K562 (cell line): Measurements from ENCODE around the gene RASD2. TPM values are rescaled to one million over a fixed set of nuclear protein-coding genes. Genes with fewer than 3 reads are reported as not detected.

Source experiments
- ATAC-seq: fragments of 200-7000 bp; cut with Tn5 transposase; 3 replicates; pipeline ENCODE4 v1.9.1; 2020; ENCODE audit warnings: moderate library complexity
- BruUV-seq: library from RNA; stranded (reverse); fragments of 400-500 nt; replicated peaks from 2 replicates; lab custom pipeline; 2021; lab: Mats Ljungman, UMichigan
- CTCF ChIA-PET: fragments of 300-600 bp; formaldehyde crosslinking; extraction: SDS; loops from one replicate; lab custom pipeline; 2021; ENCODE audit warnings: low intra/inter-chr PET ratio; lab: Yijun Ruan, JAX
- POLR2A ChIA-PET: fragments of 300-600, 350-650 bp; sonication (Branson Sonifier 250); formaldehyde crosslinking; extraction: SDS; loops from one replicate; lab custom pipeline; 2021; ENCODE audit warnings: antibody characterized with exemption, inconsistent platforms; lab: Yijun Ruan, JAX
- DNase-seq, 4 experiments: peaks; one replicate each; pipeline versions ENCODE4 v3.0.0 to v3.0.0-alpha.2; 2011 to 2018; ENCODE audit warnings: low spot score in 3 of 4, mixed read lengths in 3 of 4; ENCODE audit errors: extremely low read depth in 1 of 4
- FAIRE-seq: peaks from 2 replicates; lab custom pipeline; 2011; peaks lifted over from hg19 to GRCh38; lab: Jason Lieb, UNC
- H2AFZ ChIP-seq: 2 replicates; pipeline ENCODE4 v1.6.0; 2011; ENCODE audit warnings: low read depth, low read length, control low read depth, inconsistent platforms
- H3K27ac ChIP-seq: fragments of 200-600 bp; 3 replicates; pipeline ENCODE4 v1.8.0; 2011; ENCODE audit warnings: low read depth, mild to moderate bottlenecking, control low read depth, inconsistent platforms, low read length, moderate library complexity, mixed read lengths; ENCODE audit errors: extremely low read depth
- H3K27me3 ChIP-seq, 2 experiments: fragments of 300-600 bp in 1 of 2; 2 replicates in 1 of 2; 3 replicates in 1 of 2; pipeline versions ENCODE4 v1.6.0 to v1.8.0; 2011; ENCODE audit warnings: inconsistent platforms in 2 of 2, low read length in 2 of 2, mild to moderate bottlenecking in 1 of 2, mixed read lengths in 1 of 2, moderate library complexity in 1 of 2; ENCODE audit not compliant: control insufficient read depth in 2 of 2, insufficient read depth in 2 of 2
- H3K36me3 ChIP-seq: fragments of 300-600 bp; 3 replicates; pipeline ENCODE4 v1.8.0; 2011; ENCODE audit warnings: mild to moderate bottlenecking, low read length, inconsistent platforms; ENCODE audit not compliant: control insufficient read depth, insufficient read depth
- H3K4me1 ChIP-seq, 2 experiments: fragments of 200-600 bp in 1 of 2; replicated peaks in 1 of 2; 2 replicates in 1 of 2; 3 replicates in 1 of 2; pipeline versions ENCODE4 v1.5.1 to v1.8.0; 2011; ENCODE audit warnings: inconsistent platforms in 2 of 2, low read length in 2 of 2, mild to moderate bottlenecking in 1 of 2, mixed read lengths in 1 of 2, moderate library complexity in 1 of 2; ENCODE audit not compliant: control insufficient read depth in 2 of 2, insufficient read depth in 2 of 2
- H3K4me2 ChIP-seq: 2 replicates; pipeline ENCODE4 v1.6.1; 2011; ENCODE audit warnings: low read length, control low read depth, inconsistent platforms, mixed read lengths; ENCODE audit not compliant: insufficient read depth
- H3K4me3 ChIP-seq: fragments of 200-600 bp; sonication (generic), shearing (Covaris generic); 2 replicates; pipeline ENCODE4 v1.5.1; 2016; ENCODE audit warnings: control low read depth, inconsistent platforms
- H3K79me2 ChIP-seq: fragments of 200-600 bp; 3 replicates; pipeline ENCODE4 v1.8.0; 2011; ENCODE audit warnings: low read length, inconsistent platforms; ENCODE audit not compliant: control insufficient read depth, insufficient read depth
- H3K9ac ChIP-seq, 2 experiments: 2 replicates each; pipeline versions ENCODE4 v1.6.0 to v1.6.1; 2011; ENCODE audit warnings: low read depth in 2 of 2, low read length in 2 of 2, control low read depth in 1 of 2, inconsistent platforms in 1 of 2, mild to moderate bottlenecking in 1 of 2, mixed read lengths in 1 of 2; ENCODE audit not compliant: insufficient read depth in 1 of 2
- H3K9me1 ChIP-seq: one replicate; pipeline ENCODE4 v1.6.0; 2011; ENCODE audit warnings: inconsistent platforms, mild to moderate bottlenecking, low read length, moderate library complexity; ENCODE audit not compliant: control insufficient read depth, insufficient read depth
- H3K9me3 ChIP-seq: replicated peaks from 2 replicates; pipeline ENCODE4 v1.5.1; 2011; ENCODE audit warnings: low read depth, low read length, inconsistent platforms; ENCODE audit not compliant: control insufficient read depth, insufficient read depth
- H4K20me1 ChIP-seq: replicated peaks from 2 replicates; pipeline ENCODE4 v1.6.1; 2011; ENCODE audit warnings: low read length, inconsistent platforms, mixed read lengths; ENCODE audit not compliant: control insufficient read depth, insufficient read depth
- KDM5B ChIP-seq: fragments of 200-600 bp; sonication (generic); IDR thresholded peaks from 2 replicates; pipeline ENCODE4 v1.6.1; 2012; ENCODE audit warnings: low read depth, mild to moderate bottlenecking, moderate library complexity, low read length, control low read depth, inconsistent platforms; ENCODE audit not compliant: insufficient replicate concordance
- RBM25 ChIP-seq: fragments of 200-400 bp; formaldehyde crosslinking; IDR thresholded peaks from 2 replicates; pipeline ENCODE4 v1.6.1; 2018; ENCODE audit warnings: low read length, low read depth, moderate library complexity; ENCODE audit not compliant: severe bottlenecking
- SNRNP70 ChIP-seq: fragments of 200-400 bp; formaldehyde crosslinking; optimal IDR thresholded peaks from 2 replicates; pipeline ENCODE3; 2017; ENCODE audit warnings: low read depth, low read length
- WGBS: fragments of 100-300 bp; shearing (Covaris generic); methylation state at CpG from one replicate; pipeline ENCODE4 v1.1.6; 2016; ENCODE audit warnings: low coverage, mixed read lengths; ENCODE audit not compliant: insufficient coverage; ENCODE audit errors: missing lambda C conversion rate; 5-methylcytosine and 5-hydroxymethylcytosine counted together
- in situ Hi-C: fragments of 300-500 bp; cut with MboI; formaldehyde crosslinking; loops from 4 replicates; pipeline ENCODE4 v1.15.0; 2018; ENCODE audit warnings: inconsistent platforms, mixed read lengths
- intact Hi-C: fragments of 100-400 bp; cut with micrococcal nuclease; formaldehyde crosslinking; loops from 2 replicates; pipeline ENCODE4 v1.14.2; 2022
- polyA plus RNA-seq, 8 experiments: library from polyadenylated mRNA; depleted of rRNA in 4 of 8; stranded (reverse) in 5 of 8; unstranded in 3 of 8; fragments of >200 nt; fragmentation: Nextera tagmentation in 2 of 8; fragmentation: Illumina TruSeq in 1 of 8; extraction: Ambion mirVana in 2 of 8; extraction: Trizol in 1 of 8; gene quantifications; 2 replicates each; pipeline versions ENCODE4 v1.2.1 to v1.2.3, GENCODE V29; 2011 to 2014; ENCODE audit warnings: inconsistent platforms in 1 of 8, missing spikeins in 1 of 8
- total RNA-seq, 7 experiments: library from RNA; depleted of rRNA in 6 of 7; stranded (reverse); fragments of >200 nt in 6 of 7; fragmentation: Illumina TruSeq in 2 of 7; extraction: Trizol in 2 of 7; gene quantifications; 2 replicates each; pipeline versions ENCODE4 v1.2.1 to v1.2.3, GENCODE V29; 2011 to 2021; ENCODE audit warnings: low replicate concordance in 1 of 7
- TF ChIP-seq, protein P1 (sequence below), 2 experiments: IDR thresholded peaks in 1 of 2; conservative IDR thresholded peaks in 1 of 2; 2 replicates each; pipeline ENCODE4 v1.6.1; 2016; ENCODE audit warnings: low read depth in 2 of 2, mild to moderate bottlenecking in 1 of 2, missing compliant biosample characterization in 1 of 2, missing genetic modification characterization in 1 of 2, moderate library complexity in 1 of 2

Gene RASD2
- total and polyA plus RNA-seq, 9 of the 15 experiments (the other 6 are each of a cell fraction or from before 2014, with no cell fraction given), result 0.05 TPM; not detected in 8

DNA sequence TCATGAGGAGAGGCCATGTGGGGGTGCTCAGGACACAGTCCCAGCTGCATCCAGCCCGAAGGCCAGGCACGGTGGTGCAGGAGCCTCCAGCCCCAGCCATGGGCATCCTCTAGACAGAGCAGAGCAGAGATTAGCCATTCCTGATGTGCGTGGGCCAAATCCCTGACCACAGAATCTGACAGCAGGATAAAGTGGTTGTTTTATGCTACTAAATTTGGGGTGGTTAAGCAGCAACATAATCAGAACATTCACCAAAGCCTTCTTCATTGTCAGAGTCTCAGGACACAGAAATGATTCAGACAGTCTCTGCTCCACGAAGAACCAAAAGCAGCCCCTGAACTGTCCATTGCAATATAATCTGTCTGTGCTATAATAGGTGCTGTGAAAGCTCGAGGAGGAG lies 19.7 kb downstream of the RASD2 start:
- no peak for FAIRE-seq
- Histone ChIP-seq H3K4me2 (no peak overlapping the region), H3K4me3 (no peak overlapping the region), H2AFZ (no peak overlapping the region), H3K27ac (no peak overlapping the region), H3K9ac (no peak overlapping the region)
- no peak for DNase-seq
- CTCF ChIA-PET, result no interaction called here
- ATAC-seq, result no peak
- intact Hi-C loops, result no loop called here
- in situ Hi-C loops, result no loop called here
- WGBS, result 3% methylated on average over 5 of the region's 5 CpGs
- TF ChIP-seq KDM5B, result no peak
- no peak for TF ChIP-seq SNRNP70
- TF ChIP-seq, all 486 proteins: peak for 0
- no TSS peak for BruUV-seq
- no peaks in the 10 kb centered on the region; a peak in 2 of 5 replicates for H3K4me1 ChIP-seq
- H4K20me1 ChIP-seq, result no peaks in the 10 kb centered on the region
- POLR2A ChIA-PET, result no interaction called here
- no peaks in the 10 kb centered on the region; the same call in 1 of the 2 replicates for H3K9me3 ChIP-seq
- no peaks in the 10 kb centered on the region for H3K9me1 ChIP-seq
- peaks cover 8 to 40% of the 10 kb centered on the region in 2 experiments for H3K27me3 ChIP-seq
- H3K79me2 ChIP-seq, result no peaks in the 10 kb centered on the region
- no peaks in the 10 kb centered on the region for H3K36me3 ChIP-seq

DNA sequence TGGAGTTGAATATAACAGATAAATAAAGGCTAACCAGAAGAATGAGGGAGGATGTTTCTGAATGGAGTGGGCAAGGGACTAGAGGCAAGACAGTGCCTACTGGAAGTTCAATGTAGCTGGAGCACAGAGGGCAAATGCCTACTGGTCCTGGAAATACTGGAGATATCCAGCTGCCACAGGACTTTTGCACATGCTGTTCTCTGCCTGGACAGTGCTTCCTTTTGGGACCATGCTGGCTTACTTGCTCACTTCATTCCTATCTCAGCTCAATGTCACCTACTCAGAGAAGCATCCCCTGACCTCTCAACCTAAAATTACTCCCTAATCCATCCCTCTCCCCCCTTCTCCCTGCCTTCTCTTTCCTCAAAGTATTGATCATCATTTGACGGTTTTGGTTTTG lies 20.2 kb downstream of the RASD2 start:
- ChIA-PET POLR2A (interaction anchor here (0.6 kb wide), 1 partner anchor 11 kb away, joined by 3 read pairs; no protein-coding TSS in a partner anchor), CTCF (no interaction called here)

More for the DNA sequence above, 20.2 kb downstream of the RASD2 start:
- Histone ChIP-seq H3K4me1 (no peaks in the 10 kb centered on the region; a peak in 2 of 5 replicates), H3K36me3 (no peaks in the 10 kb centered on the region), H4K20me1 (no peaks in the 10 kb centered on the region), H3K4me3 (no peak overlapping the region), H3K79me2 (no peaks in the 10 kb centered on the region), H3K9me3 (no peaks in the 10 kb centered on the region; the same call in 1 of the 2 replicates), H3K27ac (no peak overlapping the region), H2AFZ (no peak overlapping the region), H3K9ac (no peak overlapping the region), H3K9me1 (no peaks in the 10 kb centered on the region), H3K27me3 (peaks cover 4 to 39% of the 10 kb centered on the region in 2 experiments), H3K4me2 (no peak overlapping the region)
- intact Hi-C loops, result no loop called here
- WGBS, result no CpG with 5 or more reads among the region's 1 CpG
- FAIRE-seq, result no peak
- in situ Hi-C loops, result no loop called here
- DNase-seq, result no peak
- no TSS peak for BruUV-seq
- TF ChIP-seq, protein P1, sequence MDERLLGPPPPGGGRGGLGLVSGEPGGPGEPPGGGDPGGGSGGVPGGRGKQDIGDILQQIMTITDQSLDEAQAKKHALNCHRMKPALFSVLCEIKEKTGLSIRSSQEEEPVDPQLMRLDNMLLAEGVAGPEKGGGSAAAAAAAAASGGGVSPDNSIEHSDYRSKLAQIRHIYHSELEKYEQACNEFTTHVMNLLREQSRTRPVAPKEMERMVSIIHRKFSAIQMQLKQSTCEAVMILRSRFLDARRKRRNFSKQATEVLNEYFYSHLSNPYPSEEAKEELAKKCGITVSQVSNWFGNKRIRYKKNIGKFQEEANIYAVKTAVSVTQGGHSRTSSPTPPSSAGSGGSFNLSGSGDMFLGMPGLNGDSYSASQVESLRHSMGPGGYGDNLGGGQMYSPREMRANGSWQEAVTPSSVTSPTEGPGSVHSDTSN (CRISPR knock-in tag; IDR thresholded peaks at IDR 0.05; ENCODE audit: low read depth), result no peak
- TF ChIP-seq, protein P1 (tag; conservative IDR thresholded peaks at IDR 0.05; ENCODE audit: low read depth), result no peak
- TF ChIP-seq RBM25, result peak; percentile 91
- no peak for ATAC-seq
